Tibial nerve (tissue), 4 donors: ENCODE data around the gene UBTD1. TPM values are rescaled to one million over a fixed set of nuclear protein-coding genes. Genes with fewer than 3 reads are reported as not detected.

Source experiments
- DNase-seq, 2 donors: peaks; one replicate each; pipeline ENCODE4 v3.0.0-alpha.2; 2019; ENCODE audit warnings: low spot score in 2 of 2
- H3K27ac ChIP-seq, 4 donors: fragments of 200-600 bp; sonication (generic) in 3 of 4; one replicate each; pipeline ENCODE4 v1.5.1; 2017 to 2019; ENCODE audit warnings: mild to moderate bottlenecking in 1 of 4
- H3K27me3 ChIP-seq, 2 donors: fragments of 200-600 bp; sonication (generic) in 1 of 2; one replicate each; pipeline versions ENCODE4 v1.5.1 to v1.6.0; 2017 to 2019
- H3K36me3 ChIP-seq, 3 donors: fragments of 200-600 bp; sonication (generic); one replicate each; pipeline ENCODE4 v1.5.1; 2018 to 2019
- H3K4me1 ChIP-seq, 4 donors: fragments of 200-600 bp; sonication (generic) in 3 of 4; one replicate each; pipeline ENCODE4 v1.5.1; 2017 to 2019
- H3K4me3 ChIP-seq, 4 donors: fragments of 200-600 bp; sonication (generic) in 3 of 4; one replicate each; pipeline ENCODE4 v1.5.1; 2017 to 2019; ENCODE audit warnings: mild to moderate bottlenecking in 1 of 4, moderate library complexity in 1 of 4
- H3K9me3 ChIP-seq, 4 donors: fragments of 200-600 bp; sonication (generic) in 3 of 4; one replicate each; pipeline ENCODE4 v1.5.1; 2017 to 2019
- CTCF ChIP-seq, 5 experiments: fragments of 200-600 bp in 3 of 5; fragments of 450-650 bp in 2 of 5; sonication (generic) in 3 of 5; IDR thresholded peaks; one replicate each; pipeline ENCODE4 v1.5.1; 2016 to 2019; ENCODE audit warnings: antibody characterized with exemption in 5 of 5, mild to moderate bottlenecking in 3 of 5, moderate library complexity in 2 of 5
- EP300 ChIP-seq, 2 donors: sonication (generic); formaldehyde crosslinking; IDR thresholded peaks; one replicate each; pipeline ENCODE4 v1.6.1; 2017; ENCODE audit warnings: antibody characterized with exemption in 2 of 2, mild to moderate bottlenecking in 1 of 2
- POLR2A ChIP-seq, 2 donors: fragments of 450-650 bp; IDR thresholded peaks; one replicate each; pipeline ENCODE4 v1.6.1; 2017; ENCODE audit warnings: antibody characterized with exemption in 2 of 2, mild to moderate bottlenecking in 2 of 2, moderate library complexity in 2 of 2
- WGBS, 2 donors: methylation state at CpG; one replicate each; pipeline ENCODE4 v1.1.5; 2018; 5-methylcytosine and 5-hydroxymethylcytosine counted together
- total RNA-seq, 4 donors: library from RNA; depleted of rRNA; stranded (reverse); fragments of >200 nt; gene quantifications; one replicate each; pipeline ENCODE4 v1.1.0, GENCODE V29; 2016

Gene UBTD1
- total RNA-seq, 4 donors from 2014 or later: 9.4 to 17.1 (median 16.5) TPM

GRCh38 chr10:97518301-97519043 is 19.7 kb downstream of the UBTD1 start:
- Histone ChIP-seq H3K9me3 (no peaks in the 10 kb centered on the region), H3K27ac (peak overlapping the region in 2 of 4 donors; percentile 10 to 42), H3K4me3 (no peak overlapping the region), H3K27me3 (no peaks in the 10 kb centered on the region), H3K36me3 (no peaks in the 10 kb centered on the region), H3K4me1 (peaks cover 0 to 43% (median 13%) of the 10 kb centered on the region in 4 donors)
- DNase-seq: no peak
- TF ChIP-seq EP300 (IDR thresholded peaks at IDR 0.05): no peak
- no peak for TF ChIP-seq POLR2A (IDR thresholded peaks at IDR 0.05)
- no peak for TF ChIP-seq CTCF (IDR thresholded peaks at IDR 0.05)
- WGBS, 2 donors: 42 to 46% methylated on average over 10 of the region's 10 CpGs

DNA sequence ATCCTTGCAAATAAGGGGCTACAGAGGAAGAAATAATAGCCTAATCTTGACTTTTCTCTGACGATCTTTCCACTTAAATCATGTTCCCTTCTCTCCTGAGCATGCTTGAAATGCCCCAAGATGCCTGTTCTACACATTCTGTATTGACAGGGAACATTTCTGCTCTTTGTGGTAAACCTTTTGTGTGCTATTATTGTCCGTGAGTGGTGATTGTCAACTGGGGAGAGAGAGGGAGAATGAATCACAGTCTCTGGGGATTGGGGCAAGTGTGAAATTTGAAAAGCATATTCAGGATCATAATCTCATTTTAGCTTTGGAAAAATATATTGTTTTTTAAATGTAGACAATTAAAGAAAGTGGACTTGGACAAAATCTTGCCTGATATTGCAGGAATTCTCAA is 20.6 kb downstream of the UBTD1 start:
- Histone ChIP-seq H3K27me3 (no peaks in the 10 kb centered on the region), H3K27ac (peak overlapping the region in 1 of 4 donors; percentile 42), H3K4me3 (no peak overlapping the region), H3K4me1 (peaks cover 0 to 43% (median 13%) of the 10 kb centered on the region in 4 donors), H3K36me3 (no peaks in the 10 kb centered on the region), H3K9me3 (no peaks in the 10 kb centered on the region)
- WGBS, 2 donors: 31 to 34% methylated on average over 2 of the region's 2 CpGs
- no peak for TF ChIP-seq CTCF (IDR thresholded peaks at IDR 0.05)
- TF ChIP-seq EP300 (IDR thresholded peaks at IDR 0.05): no peak
- TF ChIP-seq POLR2A (IDR thresholded peaks at IDR 0.05): no peak
- no peak for DNase-seq

DNA sequence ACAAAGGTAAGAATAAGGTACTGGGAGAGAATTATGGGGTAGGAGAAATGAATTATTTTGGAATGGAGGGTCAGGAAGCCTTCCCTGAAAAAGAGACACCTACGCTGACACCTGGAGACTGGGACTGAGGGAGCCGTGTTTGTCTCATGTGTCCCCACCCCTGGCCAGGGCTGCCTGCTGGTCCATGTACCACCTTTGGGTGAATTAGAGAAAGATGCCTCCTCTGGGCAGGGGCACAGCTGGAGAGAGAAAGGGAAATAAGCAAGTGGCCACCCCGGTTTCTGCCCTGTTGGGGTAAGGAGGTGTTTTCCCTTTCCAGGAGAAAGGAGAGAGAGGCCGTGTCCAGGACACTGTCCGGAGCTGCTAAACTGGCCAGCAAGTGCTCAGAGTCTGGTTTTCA is 21.8 kb downstream of the UBTD1 start:
- H3K27me3 ChIP-seq: no peaks in the 10 kb centered on the region
- H3K9me3 ChIP-seq: no peaks in the 10 kb centered on the region
- H3K27ac ChIP-seq: no peak overlapping the region
- 82 to 89% methylated on average over 5 of the region's 5 CpGs for WGBS, 2 donors
- no peak for DNase-seq
- no peak for TF ChIP-seq CTCF (IDR thresholded peaks at IDR 0.05)
- TF ChIP-seq POLR2A (IDR thresholded peaks at IDR 0.05): no peak
- no peak for TF ChIP-seq EP300 (IDR thresholded peaks at IDR 0.05)
- H3K4me3 ChIP-seq: no peak overlapping the region
- peaks cover 0 to 47% (median 13%) of the 10 kb centered on the region in 4 donors for H3K4me1 ChIP-seq
- H3K36me3 ChIP-seq: no peaks in the 10 kb centered on the region

DNA sequence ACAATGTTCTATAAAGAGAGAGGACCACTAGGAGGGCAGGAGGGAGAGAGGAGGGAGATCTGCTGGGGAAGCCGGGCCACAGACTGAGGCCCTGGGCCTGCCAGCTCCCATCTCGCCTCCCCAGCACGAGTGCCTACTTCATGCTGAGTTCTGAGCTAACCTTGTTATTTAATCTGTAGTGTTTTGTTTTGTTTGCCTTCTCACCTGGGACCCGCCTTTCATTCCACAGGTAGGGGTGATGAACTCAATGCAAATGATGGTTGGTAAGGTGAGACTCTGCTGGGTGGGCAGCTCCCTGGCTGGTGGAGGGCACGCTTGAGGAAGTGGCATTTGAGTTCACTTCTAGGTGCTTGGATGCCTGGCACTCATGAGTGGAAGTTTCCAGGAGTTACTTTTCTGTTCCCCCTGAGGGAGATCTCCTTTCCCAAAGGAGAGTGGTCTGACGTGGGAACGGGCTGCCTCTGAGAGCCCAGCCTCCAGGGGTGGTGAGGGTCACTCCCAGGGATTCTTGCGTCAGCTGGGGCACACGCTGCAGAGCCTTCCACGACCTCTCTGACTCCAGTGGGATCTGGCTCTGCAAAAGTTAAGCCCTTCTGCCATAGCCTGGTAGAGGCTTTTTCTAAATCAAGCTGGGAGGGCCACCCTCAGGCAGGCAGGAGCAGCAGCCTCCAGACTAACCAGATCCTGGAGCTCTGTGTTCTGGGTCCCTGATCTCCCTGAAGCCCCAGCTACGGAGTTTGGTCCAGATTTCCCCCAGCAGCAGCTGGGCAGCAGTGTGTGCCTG is 22.4 kb downstream of the UBTD1 start:
- Histone ChIP-seq H3K4me3 (no peak overlapping the region), H3K9me3 (no peaks in the 10 kb centered on the region), H3K4me1 (peaks cover 0 to 47% (median 13%) of the 10 kb centered on the region in 4 donors), H3K27me3 (no peaks in the 10 kb centered on the region), H3K36me3 (no peaks in the 10 kb centered on the region), H3K27ac (peak overlapping the region in 1 of 4 donors; percentile 21)
- TF ChIP-seq CTCF (IDR thresholded peaks at IDR 0.05) (no peak), EP300 (IDR thresholded peaks at IDR 0.05) (no peak)
- 80 to 81% methylated on average over 11 of the region's 11 CpGs for WGBS, 2 donors
- DNase-seq: no peak

- 38 to 56% methylated on average over 2 to 6 of the region's 6 CpGs for WGBS, 2 donors
- H3K36me3 ChIP-seq: no peaks in the 10 kb centered on the region
- H3K4me1 ChIP-seq: peaks cover 0 to 47% (median 13%) of the 10 kb centered on the region in 4 donors
- TF ChIP-seq EP300 (IDR thresholded peaks at IDR 0.05) (no peak), POLR2A (IDR thresholded peaks at IDR 0.05) (no peak), CTCF (IDR thresholded peaks at IDR 0.05) (no peak)
- no peak for DNase-seq
- no peak overlapping the region for H3K4me3 ChIP-seq
- H3K27ac ChIP-seq: peak overlapping the region in 2 of 4 donors; percentile 3 to 21
- no peaks in the 10 kb centered on the region for H3K27me3 ChIP-seq
- H3K9me3 ChIP-seq: no peaks in the 10 kb centered on the region
Measured at GRCh38 chr10:97522071-97522470, 23.3 kb downstream of the UBTD1 start.
